ENCODE results near the gene PCNA.

PCNA gene

GRCh38 chr20:5122873-5123260, 3.1 kb upstream of the PCNA start:
- H4K20me1 ChIP-seq (ENCODE audit: low read depth, low read length): peaks cover 2% of the 10 kb centered on the region
- H3K9me3 ChIP-seq (ENCODE audit: insufficient read depth, low read length): no peaks in the 10 kb centered on the region
- H3K79me2 ChIP-seq (ENCODE audit: insufficient read depth, low read length): peaks cover 26% of the 10 kb centered on the region
- H3K27ac ChIP-seq (ENCODE audit: low read depth, low read length): no peak overlapping the region
- peaks cover 12% of the 10 kb centered on the region for H3K36me3 ChIP-seq (ENCODE audit: low read length)
- no peaks in the 10 kb centered on the region for H3K27me3 ChIP-seq (ENCODE audit: low read length)
- H2AFZ ChIP-seq (ENCODE audit: low read depth, low read length, severe bottlenecking): no peak overlapping the region
- no peak overlapping the region for H3K4me2 ChIP-seq (ENCODE audit: low read depth, low read length, poor library complexity, severe bottlenecking)
- H3F3A ChIP-seq (ENCODE audit: insufficient read depth): peaks cover 31% of the 10 kb centered on the region
- TF ChIP-seq EZH2phosphoT487 (conservative IDR thresholded peaks at IDR 0.05; ENCODE audit: low read length) (no peak), CTCF (IDR thresholded peaks at IDR 0.05; ENCODE audit: insufficient read depth, low read length, poor library complexity, severe bottlenecking) (no peak)
- peak overlapping the region; percentile 6; the same call in 1 of the 2 replicates for H3K9ac ChIP-seq (ENCODE audit: low read length)
- no peaks in the 10 kb centered on the region for H3K9me2 ChIP-seq (replicated peaks; ENCODE audit: insufficient read depth, low read length)
- H3K4me3 ChIP-seq (ENCODE audit: insufficient read depth, low read length, poor library complexity, severe bottlenecking): no peak overlapping the region

GRCh38 chr20:5120185-5120476, 373 bp upstream of the PCNA start:
- no peak overlapping the region for H2AFZ ChIP-seq (ENCODE audit: low read depth, low read length, severe bottlenecking)
- H3K9me3 ChIP-seq (ENCODE audit: insufficient read depth, low read length): no peaks in the 10 kb centered on the region
- peak overlapping the region; percentile 72 for H3K4me3 ChIP-seq (ENCODE audit: insufficient read depth, low read length, poor library complexity, severe bottlenecking)
- TF ChIP-seq EZH2phosphoT487 (conservative IDR thresholded peaks at IDR 0.05; ENCODE audit: low read length) (no peak), CTCF (IDR thresholded peaks at IDR 0.05; ENCODE audit: insufficient read depth, low read length, poor library complexity, severe bottlenecking) (no peak)
- H4K20me1 ChIP-seq (ENCODE audit: low read depth, low read length): peaks cover 19% of the 10 kb centered on the region
- no peaks in the 10 kb centered on the region for H3K9me2 ChIP-seq (replicated peaks; ENCODE audit: insufficient read depth, low read length)
- H3K4me2 ChIP-seq (ENCODE audit: low read depth, low read length, poor library complexity, severe bottlenecking): peak overlapping the region; percentile 98
- H3F3A ChIP-seq (ENCODE audit: insufficient read depth): peaks cover 58% of the 10 kb centered on the region
- peak overlapping the region; percentile 85 for H3K27ac ChIP-seq (ENCODE audit: low read depth, low read length)
- peak overlapping the region; percentile 98 for H3K9ac ChIP-seq (ENCODE audit: low read length)
- H3K36me3 ChIP-seq (ENCODE audit: low read length): peaks cover 39% of the 10 kb centered on the region
- no peaks in the 10 kb centered on the region for H3K27me3 ChIP-seq (ENCODE audit: low read length)
- peaks cover 39% of the 10 kb centered on the region for H3K79me2 ChIP-seq (ENCODE audit: insufficient read depth, low read length)

GRCh38 chr20:5119143-5119434, 669 bp downstream of the PCNA start:
- H3K9me2 ChIP-seq (replicated peaks; ENCODE audit: insufficient read depth, low read length): no peaks in the 10 kb centered on the region
- H3K4me3 ChIP-seq (ENCODE audit: insufficient read depth, low read length, poor library complexity, severe bottlenecking): peak overlapping the region; percentile 95
- H4K20me1 ChIP-seq (ENCODE audit: low read depth, low read length): peaks cover 19% of the 10 kb centered on the region
- H3F3A ChIP-seq (ENCODE audit: insufficient read depth): peaks cover 64% of the 10 kb centered on the region
- no peaks in the 10 kb centered on the region for H3K9me3 ChIP-seq (ENCODE audit: insufficient read depth, low read length)
- peaks cover 50% of the 10 kb centered on the region for H3K36me3 ChIP-seq (ENCODE audit: low read length)
- peak overlapping the region; percentile 92 for H3K27ac ChIP-seq (ENCODE audit: low read depth, low read length)
- H3K27me3 ChIP-seq (ENCODE audit: low read length): no peaks in the 10 kb centered on the region
- no peak overlapping the region for H2AFZ ChIP-seq (ENCODE audit: low read depth, low read length, severe bottlenecking)
- TF ChIP-seq EZH2phosphoT487 (conservative IDR thresholded peaks at IDR 0.05; ENCODE audit: low read length) (no peak), CTCF (IDR thresholded peaks at IDR 0.05; ENCODE audit: insufficient read depth, low read length, poor library complexity, severe bottlenecking) (no peak)
- peaks cover 39% of the 10 kb centered on the region for H3K79me2 ChIP-seq (ENCODE audit: insufficient read depth, low read length)
- peak overlapping the region; percentile 98 for H3K9ac ChIP-seq (ENCODE audit: low read length)
- H3K4me2 ChIP-seq (ENCODE audit: low read depth, low read length, poor library complexity, severe bottlenecking): peak overlapping the region; percentile 80
